ENCODE data around the gene MTFR1L. TPM values are rescaled to one million over a fixed set of nuclear protein-coding genes. Genes with fewer than 3 reads are reported as not detected.
A peak's percentile ranks its signal among the peaks of the same experiment; 100 is the strongest.

Gene MTFR1L
- total and polyA plus RNA-seq, 9 of the 15 experiments (the other 6 are each of a cell fraction or from before 2014, with no cell fraction given) = 41.4 to 98.5 (median 53.7) TPM

GRCh38 chr1:25874635-25875153, 54.9 kb downstream of the MTFR1L start (continued):
- TF ChIP-seq USF1 (CRISPR knock-in tag; IDR thresholded peaks at IDR 0.05) (0 out of 2 replicates have a peak, but pooled peaks have one; percentile 25), SAP30 (IDR thresholded peaks at IDR 0.05; ENCODE audit: borderline replicate concordance, insufficient read depth, low read depth, low read length, poor library complexity, severe bottlenecking) (peak; percentile 14), ELF4 (CRISPR knock-in tag; IDR thresholded peaks at IDR 0.05) (no peak)

- no peaks in the 10 kb centered on the region for H3K9me3 ChIP-seq (replicated peaks; ENCODE audit: control insufficient read depth, insufficient read depth, low read depth, low read length)
- intact Hi-C loops (cut with micrococcal nuclease) = no loop called here
- H3K4me1 ChIP-seq (replicated peaks in 1 of 2; ENCODE audit: control insufficient read depth in 2 of 2, insufficient read depth in 2 of 2, low read length in 2 of 2) = peaks cover 55 to 56% of the 10 kb centered on the region in 2 experiments
- in situ Hi-C loops (cut with MboI) = no loop called here
- H3K4me3 ChIP-seq = peak within 1 kb of the TSS; percentile 51
- FAIRE-seq (no peak), DNase-seq (ENCODE audit: extremely low read depth in 1 of 4, low spot score in 3 of 4) (peak; percentile 90 to 97 (median 94)), ATAC-seq (peak; percentile 92)
- no peaks in the 10 kb centered on the region for H4K20me1 ChIP-seq (replicated peaks; ENCODE audit: control insufficient read depth, insufficient read depth, low read length)
- POLR2A ChIA-PET = interaction anchor here (0.7 to 2.2 kb wide), 14 partner anchors 8 to 152 kb away, joined by 3 to 6 read pairs (median 4); partner anchors contain the start of gene PAFAH2
- CTCF ChIA-PET (ENCODE audit: low intra/inter-chr PET ratio) = interaction anchor here (1.1 kb wide), 1 partner anchor 123 kb away, joined by 3 read pairs; no protein-coding TSS in a partner anchor
- WGBS (ENCODE audit: insufficient coverage, low coverage, missing lambda C conversion rate) = under 1% methylated on average over 61 of the region's 75 CpGs
- H3K27ac ChIP-seq (ENCODE audit: extremely low read depth, low read depth, low read length) = peak within 1 kb of the TSS; percentile 77
- no peaks in the 10 kb centered on the region for H3K27me3 ChIP-seq (ENCODE audit: control insufficient read depth in 2 of 2, insufficient read depth in 2 of 2, low read length in 2 of 2)
- H3K36me3 ChIP-seq (ENCODE audit: control insufficient read depth, insufficient read depth, low read length) = no peaks in the 10 kb centered on the region
- H2AFZ ChIP-seq (ENCODE audit: low read depth, low read length) = peak within 1 kb of the TSS; percentile 88
- H3K79me2 ChIP-seq (ENCODE audit: control insufficient read depth, insufficient read depth, low read length) = peaks cover 10% of the 10 kb centered on the region; the same call in 2 of the 3 replicates
- peak within 1 kb of the TSS; percentile 81 for H3K4me2 ChIP-seq (ENCODE audit: insufficient read depth, low read length)
- peak within 1 kb of the TSS; percentile 63 to 92 for H3K9ac ChIP-seq (ENCODE audit: insufficient read depth in 1 of 2, low read depth in 2 of 2, low read length in 2 of 2)
- no peaks in the 10 kb centered on the region for H3K9me1 ChIP-seq (ENCODE audit: control insufficient read depth, insufficient read depth, low read length)
- no TSS peak for BruUV-seq (replicated peaks)
- TF ChIP-seq GABPB2 (CRISPR knock-in tag; conservative IDR thresholded peaks at IDR 0.05) = no peak
- no peak for TF ChIP-seq ATF1 (CRISPR knock-in tag; IDR thresholded peaks at IDR 0.05)
- TF ChIP-seq ATF1 (tag; IDR thresholded peaks at IDR 0.05) = peak; percentile 88
- peak; percentile 80 for TF ChIP-seq GABPA (tag; conservative IDR thresholded peaks at IDR 0.05; ENCODE audit: low read depth)
- TF ChIP-seq KLF13 (tag; IDR thresholded peaks at IDR 0.05; ENCODE audit: borderline replicate concordance, low read depth) = peak; percentile 34; the same call in 1 of the 2 replicates
- no peak for TF ChIP-seq CCAR2 (IDR thresholded peaks at IDR 0.05; ENCODE audit: low read depth, low read length)
- TF ChIP-seq FOXJ2 (tag; IDR thresholded peaks at IDR 0.05) = no peak
- TF ChIP-seq CXXC5 (CRISPR knock-in tag; IDR thresholded peaks at IDR 0.05) = peak; percentile 98
- TF ChIP-seq ZBTB9 (CRISPR knock-in tag; IDR thresholded peaks at IDR 0.05) = peak; percentile 89; the same call in 1 of the 2 replicates
- TF ChIP-seq PHF8 (IDR thresholded peaks at IDR 0.05; ENCODE audit: borderline replicate concordance, low read length) = peak; percentile 70; the same call in 1 of the 2 replicates
- TF ChIP-seq ESRRA (IDR thresholded peaks at IDR 0.05; ENCODE audit: borderline replicate concordance, low read depth) = 0 out of 2 replicates have a peak, but pooled peaks have one; percentile 36
- 0 out of 2 replicates have a peak, but pooled peaks have one; percentile 59 for TF ChIP-seq HLTF (IDR thresholded peaks at IDR 0.05)
- peak; percentile 86 for TF ChIP-seq HNRNPL (IDR thresholded peaks at IDR 0.05; ENCODE audit: low read depth, low read length)
- TF ChIP-seq ZBTB17 (CRISPR knock-in tag; IDR thresholded peaks at IDR 0.05) = peak; percentile 80; the same call in 1 of the 2 replicates
- peak; percentile 89 for TF ChIP-seq HDAC8 (tag; IDR thresholded peaks at IDR 0.05)
These were observed 55.6 kb downstream of the MTFR1L start, which contains the start of gene PAQR7 for GRCh38 chr1:25875154-25875855. Gene PAQR7 (minus strand): TSS chr1:25875708. CDS start chr1:25863839, 11,869 bp downstream.
